GM12891 (cell line): ENCODE data around the gene METAP1D.
A peak's percentile ranks its signal among the peaks of the same experiment; 100 is the strongest.
"Not testable (repeated sequence)": the region's sequence is repeated elsewhere in the genome, so short reads cannot be mapped to it uniquely, and the experiment has no call there.

ENCODE experiments used
- DNase-seq: peaks from one replicate; pipeline ENCODE4 v3.0.0; 2011; ENCODE audit warnings: low spot score; ENCODE audit not compliant: insufficient read length
- FAIRE-seq: peaks from 2 replicates; lab custom pipeline; 2011; peaks lifted over from hg19 to GRCh38; lab: Jason Lieb, UNC
- PAX5 ChIP-seq: IDR thresholded peaks from 2 replicates; pipeline ENCODE4 v1.6.1; 2011; ENCODE audit warnings: low read length, moderate library complexity, mild to moderate bottlenecking; ENCODE audit not compliant: insufficient read depth, severe bottlenecking
- POLR2A ChIP-seq: IDR thresholded peaks from 2 replicates; pipeline ENCODE4 v1.6.1; 2011; ENCODE audit warnings: low read depth, low read length, control low read depth
- POLR2AphosphoS5 ChIP-seq: IDR thresholded peaks from 2 replicates; pipeline ENCODE4 v1.6.1; 2011; ENCODE audit warnings: low read depth, low read length, control low read depth
- POU2F2 ChIP-seq: IDR thresholded peaks from 2 replicates; pipeline ENCODE4 v1.6.1; 2011; ENCODE audit warnings: low read depth, mild to moderate bottlenecking, control low read depth, low read length, moderate library complexity
- SPI1 ChIP-seq: IDR thresholded peaks from 2 replicates; pipeline ENCODE4 v1.6.1; 2011; ENCODE audit warnings: low read depth, low read length, control low read depth
- TAF1 ChIP-seq: IDR thresholded peaks from 2 replicates; pipeline ENCODE4 v1.6.1; 2011; ENCODE audit warnings: low read depth, low read length, control low read depth

The METAP1D gene

DNA sequence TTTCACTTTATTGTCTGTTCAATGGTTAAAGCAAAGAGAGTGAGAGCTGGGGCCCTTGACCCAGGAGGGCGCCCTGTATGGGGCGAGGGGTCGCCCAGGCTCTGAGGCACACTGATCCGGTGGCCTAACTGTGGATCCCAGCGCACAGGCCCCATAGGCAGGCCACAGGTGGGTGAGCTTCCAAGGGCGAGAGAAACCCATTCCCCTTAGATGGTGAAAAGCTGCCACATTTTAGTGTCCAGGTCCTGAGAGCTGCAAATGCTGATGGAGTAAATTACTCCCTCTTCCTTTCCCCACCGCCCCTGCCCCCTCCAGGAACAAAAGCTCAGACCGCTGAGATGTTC lies 108.8 kb downstream of the METAP1D start:
- FAIRE-seq (no peak), DNase-seq (no peak)
- TF ChIP-seq POLR2A, result no peak
- no peak for TF ChIP-seq SPI1
- TF ChIP-seq PAX5, result no peak
- no peak for TF ChIP-seq POU2F2

DNA sequence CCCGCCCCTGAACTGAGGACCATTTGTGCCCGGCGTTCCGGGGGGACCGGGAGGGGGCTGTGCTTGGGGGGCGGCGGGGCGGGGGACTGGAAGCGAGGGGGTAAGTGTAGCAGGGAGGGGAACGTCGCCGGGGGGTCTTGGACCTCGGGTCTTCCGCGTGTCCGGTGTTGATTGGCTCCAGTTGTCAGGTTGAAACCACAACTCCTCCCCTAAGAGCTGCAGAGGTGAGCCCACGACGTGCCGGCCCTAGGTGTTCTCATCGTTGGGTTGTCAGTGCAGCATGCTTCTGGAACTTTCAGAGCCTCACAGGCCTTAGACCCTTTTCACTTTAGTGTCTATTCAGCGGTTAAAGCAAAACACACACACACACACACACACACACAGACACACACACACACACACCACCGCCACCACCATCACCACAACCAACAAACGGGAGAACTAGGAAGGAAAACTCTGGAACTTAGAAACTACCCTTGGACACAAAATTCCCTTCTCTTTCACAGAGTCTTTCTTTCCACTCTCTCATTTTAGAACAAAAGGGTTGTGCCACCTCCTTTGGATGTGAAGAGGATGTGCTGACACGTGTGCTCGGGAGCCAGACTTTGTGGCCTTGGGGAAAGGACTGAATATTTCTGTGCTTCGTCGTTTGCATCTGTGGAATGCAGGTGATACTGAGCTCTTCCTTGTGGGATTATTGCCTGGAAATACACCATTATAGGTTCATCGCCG lies 109.7 kb downstream of the METAP1D start:
- no peak for TF ChIP-seq POLR2A
- TF ChIP-seq TAF1, result no peak
- TF ChIP-seq SPI1, result no peak
- no peak for TF ChIP-seq POLR2AphosphoS5
- TF ChIP-seq PAX5, result no peak
- TF ChIP-seq POU2F2, result no peak
- FAIRE-seq (no peak), DNase-seq (peak; percentile 8)

DNA sequence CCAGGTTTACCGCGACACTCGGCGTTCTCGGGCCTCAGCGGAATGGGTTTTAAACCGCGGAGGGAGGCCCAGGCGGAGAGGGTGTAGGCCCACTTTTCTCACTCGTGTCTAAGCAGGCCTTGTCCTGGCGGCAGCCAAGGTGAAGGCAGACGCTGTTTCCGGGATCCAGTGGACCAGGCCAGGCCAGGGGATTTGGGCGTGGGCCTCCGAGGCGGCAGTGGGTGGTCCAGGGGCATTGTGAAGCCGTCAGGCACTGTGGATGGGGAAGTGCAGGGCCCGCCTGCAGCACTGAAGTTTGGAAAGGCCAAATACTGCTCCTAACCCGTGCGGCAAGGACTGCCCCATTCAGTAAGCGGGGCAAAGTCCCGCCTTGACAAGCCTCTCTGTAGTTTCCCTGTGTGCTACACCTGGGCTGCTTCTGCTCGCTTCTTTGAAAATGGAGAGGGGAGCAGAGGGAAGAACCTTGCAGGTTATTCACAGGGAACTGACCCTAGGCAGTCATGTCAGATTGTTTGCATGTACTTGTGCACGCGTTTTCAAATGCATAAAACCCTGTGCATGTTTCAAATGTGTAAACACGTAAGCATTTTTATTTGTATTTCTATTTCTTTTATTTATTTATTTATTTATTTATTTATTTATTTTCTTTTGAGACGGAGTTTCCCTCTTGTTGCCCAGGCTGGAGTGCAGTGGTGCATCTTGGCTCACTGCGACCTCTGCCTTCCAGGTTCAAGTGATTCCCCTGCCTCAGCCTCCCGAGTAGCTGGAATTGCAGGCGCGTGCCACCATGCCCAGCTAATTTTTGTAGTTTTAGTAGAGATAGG lies 110.4 kb downstream of the METAP1D start:
- TF ChIP-seq SPI1, result no peak
- TF ChIP-seq TAF1, result no peak
- no peak for FAIRE-seq
- peak; percentile 11 for DNase-seq

DNA sequence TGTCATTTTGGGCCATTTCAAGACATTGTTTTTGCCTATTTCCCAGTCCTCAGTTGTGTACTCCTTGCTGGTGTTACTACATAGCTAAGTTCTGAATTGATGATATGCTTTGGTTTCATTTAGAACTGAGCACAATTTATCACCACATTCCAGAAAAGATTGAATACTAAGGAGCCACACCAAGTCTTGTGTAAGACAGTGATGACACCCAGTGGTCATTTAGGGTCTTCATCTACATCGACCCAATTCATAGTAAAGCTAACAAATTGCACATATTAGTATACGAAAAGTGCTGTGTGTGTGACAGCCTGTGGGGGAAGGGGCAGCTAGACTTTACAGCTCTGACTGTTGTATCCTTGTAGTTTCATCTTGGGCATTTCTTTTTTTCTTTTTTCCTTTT lies 113.9 kb downstream of the METAP1D start:
- FAIRE-seq (peak; percentile 48), DNase-seq (no peak)
- TF ChIP-seq TAF1 (no peak), POLR2AphosphoS5 (no peak), PAX5 (no peak), POU2F2 (no peak), SPI1 (no peak)

DNA sequence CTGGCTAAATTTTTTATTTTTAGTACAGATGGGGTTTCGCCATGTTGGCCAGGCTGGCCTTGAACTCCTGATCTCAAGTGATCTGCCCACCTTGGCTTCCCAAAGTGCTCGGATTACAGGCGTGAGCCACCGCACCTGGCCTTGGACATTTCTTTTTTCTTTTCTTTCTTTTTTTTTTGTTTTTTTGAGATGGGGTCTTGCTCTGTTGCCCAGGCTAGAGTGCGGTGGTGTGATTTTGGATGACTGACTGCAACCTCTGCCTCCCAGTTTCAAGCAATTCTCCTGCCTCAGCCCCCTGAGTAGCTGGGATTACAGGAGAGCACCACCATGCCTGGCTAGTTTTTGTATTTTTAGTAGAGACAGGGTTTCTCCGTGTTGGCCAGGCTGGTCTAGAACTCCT lies 114.4 kb downstream of the METAP1D start:
- FAIRE-seq, result not testable (repeated sequence)

DNA sequence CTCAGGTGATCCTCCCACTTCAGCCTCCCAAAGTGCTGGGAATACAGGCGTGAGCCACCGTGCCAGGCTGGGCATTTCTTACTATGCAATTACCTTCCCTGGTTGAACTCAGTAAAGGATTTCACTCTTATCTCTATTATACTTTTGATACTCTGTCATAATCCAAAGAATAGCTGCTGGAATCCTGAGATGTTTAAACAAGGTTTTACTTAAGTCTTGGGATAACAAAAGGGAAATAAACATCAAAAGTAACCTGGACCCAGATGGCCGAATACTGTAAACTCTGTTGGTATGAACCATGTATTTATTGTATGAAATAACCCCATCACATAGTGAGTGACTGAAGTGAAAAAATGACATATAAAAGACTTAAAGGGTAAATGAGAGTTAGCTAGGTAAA lies 114.8 kb downstream of the METAP1D start:
- no peak for FAIRE-seq
- no peak for TF ChIP-seq SPI1
- TF ChIP-seq POU2F2, result no peak
- no peak for TF ChIP-seq POLR2A
- DNase-seq, result no peak

More for the DNA sequence above, 114.4 kb downstream of the METAP1D start:
- not testable (repeated sequence) for DNase-seq

DNA sequence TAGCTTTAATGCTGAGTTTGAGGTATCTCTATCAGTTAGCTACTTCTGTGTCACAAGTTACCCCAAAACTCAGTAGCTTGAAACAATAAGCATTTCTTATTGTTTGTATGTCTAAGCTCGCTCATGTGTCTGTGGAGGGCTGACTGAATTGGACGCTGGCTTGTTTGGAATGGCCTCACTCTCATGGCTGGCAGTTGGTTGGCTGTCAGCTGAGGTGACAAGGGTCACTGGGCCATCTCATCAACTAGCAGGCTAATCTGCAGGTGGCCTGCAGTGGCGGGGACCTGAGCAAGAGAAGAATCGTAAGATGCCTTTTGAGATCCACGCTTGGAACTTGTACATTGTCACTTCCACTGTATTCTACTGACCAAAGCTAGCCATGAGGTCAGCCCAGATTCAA lies 116.4 kb downstream of the METAP1D start:
- no peak for DNase-seq
- TF ChIP-seq SPI1 (no peak), POLR2AphosphoS5 (no peak), TAF1 (no peak), PAX5 (no peak)
- no peak for FAIRE-seq

DNA sequence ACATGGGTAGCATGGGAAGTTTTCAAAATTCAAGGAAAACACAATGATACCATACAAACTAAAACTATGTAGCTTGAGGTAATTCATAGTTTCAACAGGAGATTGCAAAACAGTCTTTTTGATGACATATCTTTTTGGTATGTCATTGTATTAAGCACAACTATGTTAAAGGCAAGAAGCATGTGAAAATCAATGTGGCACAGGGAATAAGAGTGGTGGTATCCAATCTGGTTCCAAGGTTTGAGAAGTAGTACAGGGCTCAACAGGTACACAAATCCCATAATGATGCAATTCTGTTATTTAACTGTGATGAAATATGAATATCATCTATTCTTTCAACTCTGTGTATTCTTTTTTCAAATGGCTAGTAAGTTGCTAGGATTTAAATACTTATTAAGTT lies 119.3 kb downstream of the METAP1D start:
- DNase-seq (no peak), FAIRE-seq (no peak)
- no peak for TF ChIP-seq SPI1
- no peak for TF ChIP-seq PAX5
- TF ChIP-seq TAF1, result no peak
- TF ChIP-seq POLR2A, result no peak
- TF ChIP-seq POLR2AphosphoS5, result no peak
- TF ChIP-seq POU2F2, result no peak

DNA sequence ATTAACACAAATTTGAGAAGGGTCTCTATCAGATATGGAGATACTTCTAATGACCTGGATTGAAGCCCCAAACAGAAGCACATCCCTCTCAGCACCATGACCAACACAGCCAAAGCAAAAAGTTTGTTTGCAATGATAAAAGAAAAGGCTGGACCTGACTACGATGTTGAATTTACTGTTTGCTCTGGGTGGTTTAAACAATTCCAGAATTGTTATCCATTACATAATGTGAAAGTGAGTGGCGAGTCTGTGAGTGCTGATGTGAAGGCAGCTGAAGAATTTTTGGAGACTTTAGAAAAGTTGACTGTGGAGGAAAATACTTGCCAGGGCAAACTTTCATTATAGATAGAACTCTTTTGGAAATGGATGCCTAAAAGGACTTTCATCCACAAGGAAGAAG lies 120.4 kb downstream of the METAP1D start:
- DNase-seq, result no peak
- TF ChIP-seq TAF1, result no peak
- TF ChIP-seq POLR2A, result no peak
- no peak for TF ChIP-seq POLR2AphosphoS5
- FAIRE-seq, result no peak

DNA sequence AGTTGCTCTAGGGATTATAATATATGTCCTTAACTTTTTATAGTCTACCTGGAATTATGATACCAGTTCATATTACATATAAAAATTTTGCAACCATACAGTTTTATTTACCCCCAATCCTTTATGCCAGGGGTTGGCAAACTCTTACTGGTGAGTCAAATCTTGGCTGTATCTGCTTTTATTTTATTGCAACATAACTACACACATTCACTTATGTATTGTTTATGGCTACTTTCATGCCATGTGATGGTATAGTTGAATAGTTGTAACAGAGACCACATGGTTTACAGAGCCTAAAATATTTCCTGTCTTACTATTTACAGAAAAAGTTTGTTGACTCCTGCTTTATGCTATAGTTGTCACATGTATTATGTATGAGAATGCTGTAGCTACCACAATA lies 128.7 kb downstream of the METAP1D start:
- TF ChIP-seq POLR2AphosphoS5 (no peak), POLR2A (no peak), SPI1 (no peak), TAF1 (no peak), PAX5 (no peak), POU2F2 (no peak)
- FAIRE-seq, result peak; percentile 9

DNA sequence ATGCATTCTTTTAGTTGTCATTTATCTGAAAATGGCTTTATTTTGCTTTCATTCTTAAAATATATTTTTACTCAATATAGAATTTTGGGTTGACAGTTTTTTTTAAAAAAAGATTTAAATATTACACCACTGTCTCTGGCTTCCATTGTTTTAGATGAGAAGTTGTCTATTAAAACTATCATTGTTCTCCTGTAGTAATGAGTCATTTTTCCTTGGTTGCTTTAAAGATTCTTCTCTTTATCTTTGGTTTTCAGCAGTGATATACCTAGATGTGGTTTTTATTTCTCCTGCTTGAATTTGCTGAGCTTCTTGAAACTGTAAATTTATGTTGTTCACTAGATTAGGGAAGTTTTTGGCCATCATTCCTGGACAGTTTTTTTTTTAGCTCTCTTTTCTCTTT lies 129.7 kb downstream of the METAP1D start:
- TF ChIP-seq PAX5, result no peak
- no peak for TF ChIP-seq POU2F2
- TF ChIP-seq SPI1, result no peak
- no peak for TF ChIP-seq POLR2AphosphoS5
- TF ChIP-seq POLR2A, result no peak
- no peak for TF ChIP-seq TAF1
- no peak for FAIRE-seq
- DNase-seq, result no peak

More for the DNA sequence above, 128.7 kb downstream of the METAP1D start:
- no peak for DNase-seq
